Measurements from ENCODE around the gene MEI1. TPM values are rescaled to one million over a fixed set of nuclear protein-coding genes. Genes with fewer than 3 reads are reported as not detected.
"Not testable (repeated sequence)": the region's sequence is repeated elsewhere in the genome, so short reads cannot be mapped to it uniquely, and the experiment has no call there.

Gene MEI1
- total RNA-seq, 2 experiments from 2014 or later: 2.3 to 14.6 TPM

DNA sequence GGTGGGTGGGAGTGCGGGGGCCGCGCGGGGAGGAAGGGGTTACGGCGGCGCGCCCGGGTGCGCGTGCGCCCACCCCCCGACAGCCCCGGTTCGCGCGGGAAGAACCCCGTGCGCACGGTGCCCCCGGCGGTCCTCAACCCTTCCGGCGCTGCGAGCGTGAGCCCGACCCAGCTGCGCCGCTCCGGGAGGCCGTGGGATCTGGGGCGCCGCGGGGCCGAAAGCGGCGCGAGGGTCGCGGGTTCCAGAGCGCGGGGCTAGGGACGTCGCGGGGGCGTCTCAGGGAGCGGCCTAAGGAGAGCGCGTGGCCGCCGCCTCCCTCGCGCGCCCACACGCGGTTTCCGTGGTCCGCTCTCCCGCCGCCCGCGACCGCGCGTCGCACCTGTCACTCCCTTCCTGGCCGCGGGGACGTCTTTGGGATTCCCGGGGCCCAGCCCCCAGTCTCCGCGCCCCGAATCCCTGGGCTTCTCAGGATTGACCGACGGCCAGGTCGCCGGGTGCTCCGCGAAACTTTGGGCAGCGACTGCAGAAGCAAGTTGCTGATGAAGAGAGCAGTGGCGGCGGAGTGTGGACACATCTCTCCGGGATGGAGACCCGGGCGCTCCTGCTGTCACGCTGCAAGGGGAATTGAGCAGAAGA is 134.2 kb downstream of the MEI1 start:
- Histone ChIP-seq H3K36me3 (ENCODE audit: insufficient read depth, low read length) (peaks cover 50% of the 10 kb centered on the region), H2AFZ (ENCODE audit: low read length) (no peak overlapping the region), H3K9me2 (ENCODE audit: insufficient read depth, low read length) (no peaks in the 10 kb centered on the region), H3K9me3 (ENCODE audit: low read length) (no peaks in the 10 kb centered on the region; the same call in 1 of the 2 replicates), H3K27ac (ENCODE audit: low read depth, low read length, poor library complexity, severe bottlenecking) (peak overlapping the region; percentile 84), H3K4me1 (ENCODE audit: insufficient read depth, low read length, poor library complexity, severe bottlenecking) (peaks cover 62% of the 10 kb centered on the region), H3K4me2 (ENCODE audit: low read length) (peak overlapping the region; percentile 87), H3K4me3 (ENCODE audit: low read depth, low read length, poor library complexity, severe bottlenecking) (peak overlapping the region; percentile 90), H3K79me2 (ENCODE audit: insufficient read depth, low read depth, low read length) (peaks cover 62% of the 10 kb centered on the region), H4K20me1 (ENCODE audit: insufficient read depth, low read length) (peaks cover 12% of the 10 kb centered on the region)
- TF ChIP-seq, protein P1, sequence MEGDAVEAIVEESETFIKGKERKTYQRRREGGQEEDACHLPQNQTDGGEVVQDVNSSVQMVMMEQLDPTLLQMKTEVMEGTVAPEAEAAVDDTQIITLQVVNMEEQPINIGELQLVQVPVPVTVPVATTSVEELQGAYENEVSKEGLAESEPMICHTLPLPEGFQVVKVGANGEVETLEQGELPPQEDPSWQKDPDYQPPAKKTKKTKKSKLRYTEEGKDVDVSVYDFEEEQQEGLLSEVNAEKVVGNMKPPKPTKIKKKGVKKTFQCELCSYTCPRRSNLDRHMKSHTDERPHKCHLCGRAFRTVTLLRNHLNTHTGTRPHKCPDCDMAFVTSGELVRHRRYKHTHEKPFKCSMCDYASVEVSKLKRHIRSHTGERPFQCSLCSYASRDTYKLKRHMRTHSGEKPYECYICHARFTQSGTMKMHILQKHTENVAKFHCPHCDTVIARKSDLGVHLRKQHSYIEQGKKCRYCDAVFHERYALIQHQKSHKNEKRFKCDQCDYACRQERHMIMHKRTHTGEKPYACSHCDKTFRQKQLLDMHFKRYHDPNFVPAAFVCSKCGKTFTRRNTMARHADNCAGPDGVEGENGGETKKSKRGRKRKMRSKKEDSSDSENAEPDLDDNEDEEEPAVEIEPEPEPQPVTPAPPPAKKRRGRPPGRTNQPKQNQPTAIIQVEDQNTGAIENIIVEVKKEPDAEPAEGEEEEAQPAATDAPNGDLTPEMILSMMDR (conservative IDR thresholded peaks at IDR 0.05; ENCODE audit: low read length): no peak
- TF ChIP-seq EZH2phosphoT487 (IDR thresholded peaks at IDR 0.05; ENCODE audit: borderline replicate concordance, low read depth, low read length): no peak
- ChIA-PET CTCF (ENCODE audit: unreplicated experiment) (no interaction called here), POLR2A (interaction anchor here (1.0 to 2.8 kb wide), 6 partner anchors 9 to 113 kb away, joined by 3 to 16 read pairs (median 4); partner anchors contain the start of gene CENPM)
- peak; percentile 55 for DNase-seq (ENCODE audit: low spot score)
- BruUV-seq (replicated peaks): no TSS peak
- intact Hi-C loops (cut with micrococcal nuclease; ENCODE audit: unreplicated experiment): loop anchor here (1.0 to 5.0 kb wide), 5 partner anchors 24 to 113 kb away; partner anchors contain the start of gene CENPM

DNA sequence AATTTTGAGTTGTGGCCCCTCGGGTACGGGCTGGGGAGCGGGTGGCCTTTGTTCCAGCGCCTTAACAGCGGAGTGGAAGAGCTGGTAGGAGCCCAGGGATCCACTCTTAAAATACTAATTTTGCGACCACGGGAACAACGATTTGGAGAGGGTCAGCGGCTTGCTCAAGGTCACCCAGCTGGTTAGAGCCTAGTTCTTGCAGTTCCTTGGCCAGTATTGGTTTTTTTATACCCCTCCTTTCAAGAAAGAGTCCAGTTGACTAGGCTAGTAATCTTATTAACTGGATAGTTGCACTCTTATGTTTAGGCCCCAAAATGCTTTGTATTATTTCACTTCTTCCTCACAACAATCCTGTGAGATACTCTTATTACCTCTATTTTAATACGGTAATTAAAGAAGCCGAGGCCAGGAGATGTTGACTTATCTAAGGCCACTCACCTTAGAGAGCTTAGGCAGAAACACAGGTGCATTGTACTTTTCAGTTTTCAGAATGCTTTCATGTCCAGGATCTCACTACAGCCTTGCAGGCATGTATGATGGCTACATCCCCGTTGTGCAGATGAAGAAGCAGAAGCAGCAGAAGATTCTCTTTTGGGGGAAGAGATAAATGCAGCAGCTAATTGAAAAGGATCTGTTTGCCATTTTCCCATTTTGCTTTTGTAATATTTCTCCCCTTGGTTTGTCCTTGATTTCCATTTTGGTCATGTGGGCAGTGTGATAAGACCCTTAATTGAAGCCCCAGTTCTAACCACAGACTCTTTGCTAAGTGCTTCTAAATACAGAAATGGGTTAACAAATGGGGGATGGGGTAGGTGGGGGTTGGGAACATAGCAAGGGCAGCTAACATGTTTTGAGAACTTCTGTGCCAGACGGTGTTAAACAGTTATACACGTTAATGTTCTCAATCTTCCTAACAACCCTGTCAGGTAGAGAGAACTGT is 135.0 kb downstream of the MEI1 start:
- intact Hi-C loops (cut with micrococcal nuclease; ENCODE audit: unreplicated experiment): loop anchor here (1.0 to 5.0 kb wide), 2 partner anchors 23 to 88 kb away; no protein-coding TSS in a partner anchor
- H3K79me2 ChIP-seq (ENCODE audit: insufficient read depth, low read depth, low read length): peaks cover 70% of the 10 kb centered on the region
- peak overlapping the region; percentile 84 for H3K27ac ChIP-seq (ENCODE audit: low read depth, low read length, poor library complexity, severe bottlenecking)
- POLR2A ChIA-PET: interaction anchor here (1.8 to 2.8 kb wide), 2 partner anchors 10 to 28 kb away, joined by 4 to 16 read pairs; no protein-coding TSS in a partner anchor
- TF ChIP-seq, protein P1 (conservative IDR thresholded peaks at IDR 0.05; ENCODE audit: low read length): no peak
- TF ChIP-seq EZH2phosphoT487 (IDR thresholded peaks at IDR 0.05; ENCODE audit: borderline replicate concordance, low read depth, low read length): no peak
- peaks cover 18% of the 10 kb centered on the region for H4K20me1 ChIP-seq (ENCODE audit: insufficient read depth, low read length)
- peaks cover 58% of the 10 kb centered on the region for H3K36me3 ChIP-seq (ENCODE audit: insufficient read depth, low read length)
- peak overlapping the region; percentile 90 for H3K4me3 ChIP-seq (ENCODE audit: low read depth, low read length, poor library complexity, severe bottlenecking)
- H2AFZ ChIP-seq (ENCODE audit: low read length): no peak overlapping the region
- peaks cover 64% of the 10 kb centered on the region for H3K4me1 ChIP-seq (ENCODE audit: insufficient read depth, low read length, poor library complexity, severe bottlenecking)
- H3K9me3 ChIP-seq (ENCODE audit: low read length): no peaks in the 10 kb centered on the region; the same call in 1 of the 2 replicates
- CTCF ChIA-PET (ENCODE audit: unreplicated experiment): interaction anchor here (0.6 kb wide), 1 partner anchor 236 kb away, joined by 3 read pairs; no protein-coding TSS in a partner anchor
- peak overlapping the region; percentile 87 for H3K4me2 ChIP-seq (ENCODE audit: low read length)
- no peaks in the 10 kb centered on the region for H3K9me2 ChIP-seq (ENCODE audit: insufficient read depth, low read length)
- BruUV-seq (replicated peaks): TSS peak; percentile 67
- DNase-seq (ENCODE audit: low spot score): peak; percentile 63

DNA sequence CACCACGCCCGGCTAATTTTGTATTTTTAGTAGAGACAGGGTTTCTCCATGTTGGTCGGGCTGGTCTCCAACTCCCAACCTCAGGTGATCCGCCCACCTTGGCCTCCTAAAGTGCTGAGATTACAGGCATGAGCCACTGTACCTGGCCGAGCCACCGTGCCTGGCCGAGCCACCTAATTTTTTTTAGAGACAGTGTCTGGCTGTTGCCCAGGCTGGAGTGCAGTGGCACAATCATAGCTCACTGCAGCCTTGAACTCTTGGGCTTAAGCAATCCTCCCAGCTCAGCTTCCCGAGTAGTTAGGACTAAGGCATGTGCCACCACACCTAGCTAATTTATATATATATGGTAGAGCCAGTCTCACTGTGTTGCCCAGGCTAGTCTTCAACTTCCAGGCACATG is 136.2 kb downstream of the MEI1 start:
- Histone ChIP-seq H3K4me1 (ENCODE audit: insufficient read depth, low read length, poor library complexity, severe bottlenecking) (peaks cover 64% of the 10 kb centered on the region), H3K4me2 (ENCODE audit: low read length) (peak overlapping the region; percentile 16; the same call in 1 of the 2 replicates), H3K36me3 (ENCODE audit: insufficient read depth, low read length) (peaks cover 69% of the 10 kb centered on the region), H4K20me1 (ENCODE audit: insufficient read depth, low read length) (peaks cover 21% of the 10 kb centered on the region), H3K79me2 (ENCODE audit: insufficient read depth, low read depth, low read length) (peaks cover 82% of the 10 kb centered on the region)
- CTCF ChIA-PET (ENCODE audit: unreplicated experiment): interaction anchor here (0.9 kb wide), 1 partner anchor 21 kb away, joined by 3 read pairs; no protein-coding TSS in a partner anchor
- intact Hi-C loops (cut with micrococcal nuclease; ENCODE audit: unreplicated experiment); H3K9me3 ChIP-seq (ENCODE audit: low read length); H2AFZ ChIP-seq (ENCODE audit: low read length); H3K27ac ChIP-seq (ENCODE audit: low read depth, low read length, poor library complexity, severe bottlenecking); H3K9me2 ChIP-seq (ENCODE audit: insufficient read depth, low read length); BruUV-seq (replicated peaks); DNase-seq (ENCODE audit: low spot score); H3K4me3 ChIP-seq (ENCODE audit: low read depth, low read length, poor library complexity, severe bottlenecking): not testable (repeated sequence)
- POLR2A ChIA-PET: interaction anchor here (1.8 to 2.8 kb wide), 2 partner anchors 9 to 27 kb away, joined by 4 to 16 read pairs; no protein-coding TSS in a partner anchor

Measured in OCI-LY7 (cell line).